ENCODE results near the gene NAA15. TPM values are rescaled to one million over a fixed set of nuclear protein-coding genes. Genes with fewer than 3 reads are reported as not detected.
A peak's percentile ranks its signal among the peaks of the same experiment; 100 is the strongest.
"Not testable (repeated sequence)": the region's sequence is repeated elsewhere in the genome, so short reads cannot be mapped to it uniquely, and the experiment has no call there.

NAA15 gene
- total RNA-seq, 5 donors from 2014 or later (not counting 1 experiment from before 2014, with no cell fraction given) = 45.1 to 64.0 (median 50.7) TPM

DNA sequence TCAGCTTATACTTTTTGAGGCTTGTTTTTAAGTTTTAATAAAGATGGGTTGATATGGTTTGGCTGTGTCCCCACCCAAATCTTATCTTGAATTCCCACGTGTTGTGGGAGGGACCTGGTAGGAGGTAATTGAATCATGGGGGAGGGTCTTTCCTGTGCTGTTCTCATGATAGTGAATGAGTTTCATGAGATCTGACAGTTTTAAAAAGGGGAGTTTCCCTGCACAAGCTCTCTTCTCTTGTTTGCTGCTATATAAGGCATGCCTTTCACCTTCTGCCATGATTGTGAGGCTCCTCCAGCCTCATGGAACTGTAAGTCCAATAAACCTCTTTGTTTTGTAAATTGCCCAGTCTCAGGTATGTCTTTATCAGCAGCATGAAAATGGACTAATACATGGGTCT lies 20.8 kb downstream of the NAA15 start:
- H3K4me1 ChIP-seq (ENCODE audit: control insufficient read depth in 1 of 2, extremely low read depth in 1 of 2, insufficient read depth in 2 of 2, low read length in 2 of 2) = peaks cover 2 to 10% of the 10 kb centered on the region in 2 experiments
- CTCF ChIA-PET = interaction anchor here (1.2 to 1.3 kb wide), 2 partner anchors 26 to 27 kb away, joined by 3 read pairs; no protein-coding TSS in a partner anchor
- peaks cover 66 to 71% (median 70%) of the 10 kb centered on the region in 3 donors for H3K4me1 Mint-ChIP-seq
- peaks cover 21% of the 10 kb centered on the region for H3K36me3 Mint-ChIP-seq
- not testable (repeated sequence) for H3K36me3 ChIP-seq (ENCODE audit: control insufficient read depth in 2 of 2, extremely low read depth in 1 of 2, insufficient read depth in 1 of 2, low read length in 1 of 2); H3K27ac Mint-ChIP-seq; H3K9me3 Mint-ChIP-seq; H3K27ac ChIP-seq (ENCODE audit: low read length); H3K4me3 ChIP-seq (ENCODE audit: control insufficient read depth in 1 of 2, extremely low read depth in 1 of 2, low read length in 1 of 2); H3K9me3 ChIP-seq; ATAC-seq (replicated peaks in 1 of 4); DNase-seq; H3K27me3 ChIP-seq (replicated peaks in 1 of 2; ENCODE audit: control insufficient read depth in 2 of 2, extremely low read depth in 1 of 2, insufficient read depth in 2 of 2, low read length in 1 of 2); H3K27me3 Mint-ChIP-seq
- no CpG with 5 or more reads among the region's 1 CpG for WGBS (ENCODE audit: insufficient coverage)
- POLR2A ChIA-PET = interaction anchor here in 1 of 2 donors (0.8 kb wide), 1 partner anchor 8 kb away, joined by 3 read pairs; no protein-coding TSS in a partner anchor
- peak overlapping the region in 1 of 3 donors; percentile 21 for H3K4me3 Mint-ChIP-seq

DNA sequence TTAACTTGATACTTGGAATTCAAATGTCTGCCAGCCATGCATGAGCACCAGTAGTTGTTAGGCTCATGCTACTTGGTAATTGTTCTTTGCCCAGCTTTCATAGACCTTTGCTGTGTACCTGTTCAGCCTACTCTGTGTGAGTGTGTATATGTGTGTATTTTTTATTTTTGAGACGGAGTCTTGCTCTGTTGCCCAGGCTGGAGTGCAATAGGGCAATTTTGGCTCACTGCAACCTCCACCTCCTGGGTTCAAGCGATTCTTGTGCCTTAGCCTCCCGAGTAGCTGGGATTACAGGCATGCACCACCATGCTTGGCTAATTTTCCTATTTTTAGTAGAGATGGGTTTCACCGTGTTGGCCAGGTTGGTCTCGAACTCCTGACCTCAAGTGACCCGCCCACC lies 21.2 kb downstream of the NAA15 start:
- H3K27ac ChIP-seq (ENCODE audit: low read length); H3K4me3 ChIP-seq (ENCODE audit: control insufficient read depth in 1 of 2, extremely low read depth in 1 of 2, low read length in 1 of 2); ATAC-seq (replicated peaks in 1 of 4); H3K36me3 ChIP-seq (ENCODE audit: control insufficient read depth in 2 of 2, extremely low read depth in 1 of 2, insufficient read depth in 1 of 2, low read length in 1 of 2); H3K27me3 Mint-ChIP-seq; H3K27me3 ChIP-seq (replicated peaks in 1 of 2; ENCODE audit: control insufficient read depth in 2 of 2, extremely low read depth in 1 of 2, insufficient read depth in 2 of 2, low read length in 1 of 2); H3K9me3 ChIP-seq; H3K9me3 Mint-ChIP-seq; H3K27ac Mint-ChIP-seq; DNase-seq; H3K4me3 Mint-ChIP-seq: not testable (repeated sequence)
- Mint-ChIP-seq H3K4me1 (peaks cover 62 to 69% (median 66%) of the 10 kb centered on the region in 3 donors), H3K36me3 (peaks cover 23% of the 10 kb centered on the region)
- POLR2A ChIA-PET = interaction anchor here (0.6 kb wide), 2 partner anchors 175 to 316 kb away, joined by 3 to 5 read pairs; no protein-coding TSS in a partner anchor
- peaks cover 2 to 10% of the 10 kb centered on the region in 2 experiments for H3K4me1 ChIP-seq (ENCODE audit: control insufficient read depth in 1 of 2, extremely low read depth in 1 of 2, insufficient read depth in 2 of 2, low read length in 2 of 2)
- no CpG with 5 or more reads among the region's 6 CpGs for WGBS (ENCODE audit: insufficient coverage)
- CTCF ChIA-PET = interaction anchor here (1.0 to 1.3 kb wide), 3 partner anchors 12 to 27 kb away, joined by 3 read pairs; no protein-coding TSS in a partner anchor

DNA sequence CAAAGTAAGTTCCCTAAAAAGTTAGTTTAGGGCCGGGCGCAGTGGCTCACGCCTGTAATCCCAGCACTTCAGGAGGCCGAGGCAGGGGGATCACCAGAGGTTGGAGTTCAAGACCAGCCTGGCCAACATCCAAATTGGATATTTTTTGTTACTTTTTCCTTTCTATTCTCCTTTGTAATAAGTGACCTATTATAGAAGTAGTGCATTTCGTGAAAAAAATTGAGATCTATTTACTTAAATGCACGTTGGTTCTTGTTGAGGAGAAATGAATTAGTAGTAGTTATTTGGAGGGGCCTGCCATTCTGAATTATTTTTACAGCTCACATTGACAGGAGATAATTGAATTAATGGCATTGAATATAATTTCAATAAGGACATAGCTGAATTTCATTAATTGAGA lies 23.3 kb downstream of the NAA15 start:
- ATAC-seq (replicated peaks in 1 of 4) (no peak), DNase-seq (no peak)
- Mint-ChIP-seq H3K9me3 (peaks cover 0 to 15% (median 3%) of the 10 kb centered on the region in 3 donors), H3K27ac (no peak overlapping the region), H3K36me3 (peaks cover 36% of the 10 kb centered on the region), H3K4me1 (peaks cover 56 to 64% (median 64%) of the 10 kb centered on the region in 3 donors), H3K27me3 (no peaks in the 10 kb centered on the region), H3K4me3 (no peak overlapping the region)
- Histone ChIP-seq H3K27ac (ENCODE audit: low read length) (no peak overlapping the region), H3K4me3 (ENCODE audit: control insufficient read depth in 1 of 2, extremely low read depth in 1 of 2, low read length in 1 of 2) (no peak overlapping the region), H3K9me3 (no peaks in the 10 kb centered on the region), H3K27me3 (replicated peaks in 1 of 2; ENCODE audit: control insufficient read depth in 2 of 2, extremely low read depth in 1 of 2, insufficient read depth in 2 of 2, low read length in 1 of 2) (no peaks in the 10 kb centered on the region), H3K4me1 (ENCODE audit: control insufficient read depth in 1 of 2, extremely low read depth in 1 of 2, insufficient read depth in 2 of 2, low read length in 2 of 2) (peaks cover 0 to under 1% of the 10 kb centered on the region in 2 experiments), H3K36me3 (ENCODE audit: control insufficient read depth in 2 of 2, extremely low read depth in 1 of 2, insufficient read depth in 1 of 2, low read length in 1 of 2) (peaks cover 6% of the 10 kb centered on the region in 2 donors)
- WGBS (ENCODE audit: insufficient coverage) = no CpG with 5 or more reads among the region's 6 CpGs
- CTCF ChIA-PET = interaction anchor here (0.6 to 0.9 kb wide), 3 partner anchors 29 to 294 kb away, joined by 3 to 7 read pairs (median 4); no protein-coding TSS in a partner anchor
- POLR2A ChIA-PET = interaction anchor here (0.7 to 0.9 kb wide), 2 partner anchors 265 to 1519 kb away, joined by 4 to 5 read pairs; no protein-coding TSS in a partner anchor

DNA sequence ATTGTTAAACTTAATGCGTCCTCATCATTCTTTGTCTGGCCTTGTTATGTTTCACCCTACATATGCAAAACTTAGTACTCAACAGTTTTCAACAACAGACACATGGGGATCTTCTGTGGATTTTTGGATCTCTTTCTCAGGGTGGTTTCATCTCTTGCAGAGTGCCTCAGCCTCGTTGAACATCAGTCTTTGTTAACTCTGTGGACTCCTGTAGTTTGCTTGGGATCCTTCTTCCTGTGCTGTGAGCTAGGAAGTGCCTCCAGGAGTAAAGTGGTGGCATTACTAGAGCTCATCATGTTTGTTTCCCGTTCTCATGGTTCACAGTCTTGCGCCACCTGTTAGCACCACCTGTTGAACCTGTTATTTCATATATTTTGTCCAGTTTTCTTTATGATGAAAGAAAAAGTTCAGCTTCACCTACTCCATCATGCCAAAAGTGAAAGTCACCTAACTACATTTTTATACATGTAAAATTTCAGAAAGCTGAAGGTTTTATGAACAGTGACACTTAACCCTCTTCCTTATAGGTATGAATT lies 28.4 kb downstream of the NAA15 start:
- Mint-ChIP-seq H3K4me3 (no peak overlapping the region), H3K36me3 (peaks cover 34% of the 10 kb centered on the region), H3K9me3 (peaks cover 0 to 10% (median 0%) of the 10 kb centered on the region in 3 donors), H3K27ac (peak overlapping the region in 1 of 2 donors; percentile 30), H3K4me1 (peaks cover 32 to 47% (median 45%) of the 10 kb centered on the region in 3 donors), H3K27me3 (no peaks in the 10 kb centered on the region)
- WGBS (ENCODE audit: insufficient coverage) = 71% methylated on average over 1 of the region's 4 CpGs
- H3K27ac ChIP-seq (ENCODE audit: low read length) = no peak overlapping the region
- POLR2A ChIA-PET = interaction anchor here (0.6 to 1.1 kb wide), 3 partner anchors 8 to 29 kb away, joined by 3 to 4 read pairs (median 3); partner anchors contain the start of gene NAA15 (in 1 of the 2)
- no peaks in the 10 kb centered on the region for H3K9me3 ChIP-seq
- H3K4me1 ChIP-seq (ENCODE audit: control insufficient read depth in 1 of 2, extremely low read depth in 1 of 2, insufficient read depth in 2 of 2, low read length in 2 of 2) = no peaks in the 10 kb centered on the region
- no peak for ATAC-seq (replicated peaks in 1 of 4)
- CTCF ChIA-PET = interaction anchor here (0.6 to 1.2 kb wide), 3 partner anchors 34 to 183 kb away, joined by 3 to 4 read pairs (median 3); no protein-coding TSS in a partner anchor
- H3K27me3 ChIP-seq (replicated peaks in 1 of 2; ENCODE audit: control insufficient read depth in 2 of 2, extremely low read depth in 1 of 2, insufficient read depth in 2 of 2, low read length in 1 of 2) = no peaks in the 10 kb centered on the region
- no peak overlapping the region for H3K4me3 ChIP-seq (ENCODE audit: control insufficient read depth in 1 of 2, extremely low read depth in 1 of 2, low read length in 1 of 2)
- H3K36me3 ChIP-seq (ENCODE audit: control insufficient read depth in 2 of 2, extremely low read depth in 1 of 2, insufficient read depth in 1 of 2, low read length in 1 of 2) = peaks cover 6 to 8% of the 10 kb centered on the region in 2 donors
- DNase-seq = no peak

DNA sequence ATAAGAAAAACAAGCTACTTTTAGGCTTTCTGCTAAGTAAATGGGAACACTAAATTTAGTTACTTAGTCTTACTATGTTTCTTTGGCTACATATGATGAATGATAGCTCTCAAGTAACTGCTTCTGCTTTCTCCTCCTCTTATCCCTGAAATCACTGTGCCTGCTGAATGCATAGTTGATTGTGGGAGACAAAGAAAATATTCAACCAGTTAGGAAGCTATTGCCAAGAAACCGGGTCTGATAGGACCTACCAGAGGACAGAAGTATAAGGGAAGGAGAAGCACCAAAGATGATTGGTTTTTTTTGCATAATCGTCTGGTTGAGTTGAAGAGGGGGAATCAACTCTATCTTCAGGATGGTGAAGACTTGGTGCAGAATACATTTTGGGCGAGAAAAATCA lies 29.0 kb downstream of the NAA15 start:
- Mint-ChIP-seq H3K27ac (peak overlapping the region in 1 of 2 donors; percentile 30), H3K27me3 (no peaks in the 10 kb centered on the region), H3K4me1 (peaks cover 27 to 43% (median 40%) of the 10 kb centered on the region in 3 donors), H3K4me3 (no peak overlapping the region), H3K36me3 (peaks cover 35% of the 10 kb centered on the region), H3K9me3 (peaks cover 0 to 10% (median 0%) of the 10 kb centered on the region in 3 donors)
- ChIA-PET CTCF (interaction anchor here (0.8 to 1.2 kb wide), 2 partner anchors 34 to 35 kb away, joined by 3 to 4 read pairs; no protein-coding TSS in a partner anchor), POLR2A (interaction anchor here (0.6 to 1.1 kb wide), 3 partner anchors 9 to 29 kb away, joined by 3 to 4 read pairs (median 3); partner anchors contain the start of gene NAA15 (in 1 of the 2))
- no peaks in the 10 kb centered on the region for H3K4me1 ChIP-seq (ENCODE audit: control insufficient read depth in 1 of 2, extremely low read depth in 1 of 2, insufficient read depth in 2 of 2, low read length in 2 of 2)
- peaks cover 6% of the 10 kb centered on the region in 2 donors for H3K36me3 ChIP-seq (ENCODE audit: control insufficient read depth in 2 of 2, extremely low read depth in 1 of 2, insufficient read depth in 1 of 2, low read length in 1 of 2)
- no peak overlapping the region for H3K4me3 ChIP-seq (ENCODE audit: control insufficient read depth in 1 of 2, extremely low read depth in 1 of 2, low read length in 1 of 2)
- no peak overlapping the region for H3K27ac ChIP-seq (ENCODE audit: low read length)
- DNase-seq = no peak
- no peak for ATAC-seq (replicated peaks in 1 of 4)
- H3K27me3 ChIP-seq (replicated peaks in 1 of 2; ENCODE audit: control insufficient read depth in 2 of 2, extremely low read depth in 1 of 2, insufficient read depth in 2 of 2, low read length in 1 of 2) = no peaks in the 10 kb centered on the region
- 94% methylated on average over 3 of the region's 3 CpGs for WGBS (ENCODE audit: insufficient coverage)
- no peaks in the 10 kb centered on the region for H3K9me3 ChIP-seq

DNA sequence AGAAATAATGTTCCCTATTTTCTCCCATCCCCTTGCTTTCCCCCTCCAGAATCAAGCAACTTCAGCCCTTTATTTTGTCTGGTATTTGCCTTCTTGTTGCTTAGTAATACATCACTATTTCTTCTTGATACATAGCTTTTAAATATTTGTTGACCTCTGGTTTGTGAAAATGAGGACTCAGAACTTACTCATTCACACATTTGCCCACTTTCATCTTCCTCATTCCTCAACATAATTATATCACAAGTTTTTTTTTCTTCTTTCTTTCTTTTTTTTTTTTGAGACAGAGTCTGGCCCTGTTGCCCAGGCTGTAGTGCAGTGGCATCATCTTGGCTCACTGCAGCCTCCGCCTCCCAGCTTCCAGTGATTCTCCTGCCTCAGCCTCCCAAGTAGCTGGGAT lies 29.9 kb downstream of the NAA15 start:
- Mint-ChIP-seq H3K27me3 (no peaks in the 10 kb centered on the region), H3K4me3 (no peak overlapping the region), H3K27ac (peak overlapping the region in 1 of 2 donors; percentile 64), H3K36me3 (peaks cover 35% of the 10 kb centered on the region), H3K9me3 (peaks cover 0 to 10% (median 0%) of the 10 kb centered on the region in 3 donors), H3K4me1 (peaks cover 24 to 37% (median 33%) of the 10 kb centered on the region in 3 donors)
- H3K27ac ChIP-seq (ENCODE audit: low read length) = no peak overlapping the region
- H3K4me1 ChIP-seq (ENCODE audit: control insufficient read depth in 1 of 2, extremely low read depth in 1 of 2, insufficient read depth in 2 of 2, low read length in 2 of 2) = no peaks in the 10 kb centered on the region
- H3K27me3 ChIP-seq (replicated peaks in 1 of 2; ENCODE audit: control insufficient read depth in 2 of 2, extremely low read depth in 1 of 2, insufficient read depth in 2 of 2, low read length in 1 of 2) = no peaks in the 10 kb centered on the region
- ChIA-PET CTCF (no interaction called here), POLR2A (interaction anchor here (0.6 to 1.0 kb wide), 5 partner anchors 9 to 316 kb away, joined by 3 to 7 read pairs (median 4); partner anchors contain the start of genes NDUFC1 (in 1 of the 2) and NOCT (in 1 of the 2))
- peaks cover 3 to 6% of the 10 kb centered on the region in 2 donors for H3K36me3 ChIP-seq (ENCODE audit: control insufficient read depth in 2 of 2, extremely low read depth in 1 of 2, insufficient read depth in 1 of 2, low read length in 1 of 2)
- H3K9me3 ChIP-seq = no peaks in the 10 kb centered on the region
- no CpG with 5 or more reads among the region's 1 CpG for WGBS (ENCODE audit: insufficient coverage)
- ATAC-seq (replicated peaks in 1 of 4) = no peak
- no peak overlapping the region for H3K4me3 ChIP-seq (ENCODE audit: control insufficient read depth in 1 of 2, extremely low read depth in 1 of 2, low read length in 1 of 2)
- no peak for DNase-seq

Measured in T-cell (primary cell).